Sigmoid colon (tissue), 7 donors: ENCODE measurements around the gene LRP8. TPM values are rescaled to one million over a fixed set of nuclear protein-coding genes. Genes with fewer than 3 reads are reported as not detected.

Experiments
- DNase-seq: peaks from one replicate; pipeline ENCODE4 v3.0.0-alpha.2; 2019
- H3K27ac ChIP-seq, 4 donors: fragments of 200-600 bp; sonication (generic); one replicate each; pipeline ENCODE4 v1.5.1; 2016 to 2019; ENCODE audit warnings: mild to moderate bottlenecking in 1 of 4
- H3K27me3 ChIP-seq, 3 donors: fragments of 200-600 bp; sonication (generic); one replicate each; pipeline ENCODE4 v1.5.1; 2019; ENCODE audit warnings: mild to moderate bottlenecking in 1 of 3
- H3K36me3 ChIP-seq, 4 donors: fragments of 200-600 bp; sonication (generic); one replicate each; pipeline ENCODE4 v1.5.1; 2016 to 2019
- H3K4me1 ChIP-seq, 4 donors: fragments of 200-600 bp; sonication (generic); one replicate each; pipeline ENCODE4 v1.5.1; 2017 to 2019
- H3K4me3 ChIP-seq, 4 donors: fragments of 200-600 bp; sonication (generic); one replicate each; pipeline ENCODE4 v1.5.1; 2017 to 2019; ENCODE audit warnings: mild to moderate bottlenecking in 2 of 4, moderate library complexity in 1 of 4
- H3K9me3 ChIP-seq, 4 donors: fragments of 200-600 bp in 3 of 4; sonication (generic) in 3 of 4; one replicate each; pipeline versions ENCODE4 v1.5.1 to v1.6.1; 2013 to 2019
- CTCF ChIP-seq, 4 experiments: fragments of 450-650 bp in 3 of 4; fragments of 200-600 bp in 1 of 4; IDR thresholded peaks; one replicate each; pipeline ENCODE4 v1.5.1; 2016 to 2019; ENCODE audit warnings: antibody characterized with exemption in 4 of 4, mild to moderate bottlenecking in 3 of 4, moderate library complexity in 2 of 4
- EP300 ChIP-seq, 4 donors: sonication (generic); formaldehyde crosslinking; IDR thresholded peaks; one replicate each; pipeline ENCODE4 v1.6.1; 2017; ENCODE audit warnings: antibody characterized with exemption in 4 of 4
- POLR2A ChIP-seq, 2 donors: fragments of 450-650 bp; IDR thresholded peaks; one replicate each; pipeline ENCODE4 v1.6.1; 2016; ENCODE audit warnings: antibody characterized with exemption in 2 of 2, mild to moderate bottlenecking in 2 of 2, moderate library complexity in 2 of 2
- POLR2AphosphoS5 ChIP-seq, 4 donors: sonication (generic); formaldehyde crosslinking; IDR thresholded peaks; one replicate each; pipeline ENCODE4 v1.6.1; 2017; ENCODE audit warnings: antibody characterized with exemption in 4 of 4
- WGBS, 2 donors: extraction: QIAGEN DNeasy Blood & Tissue Kit; methylation state at CpG; one replicate each; pipeline ENCODE4 v1.1.7; 2013; 5-methylcytosine and 5-hydroxymethylcytosine counted together
- intact Hi-C: fragments of 100-400 bp; cut with DNase I; formaldehyde crosslinking; loops from one replicate; pipeline ENCODE4 v1.15.1; 2023
- polyA plus RNA-seq, 3 donors: library from polyadenylated mRNA; stranded (reverse); fragments of 200-250 nt; gene quantifications; one replicate each; pipeline ENCODE4 v1.2.3, GENCODE V29; 2013
- total RNA-seq, 4 donors: library from RNA; depleted of rRNA; stranded (reverse); fragments of >200 nt; gene quantifications; one replicate each; pipeline ENCODE4 v1.1.0, GENCODE V29; 2016
- donor health status: healthy with polysubstance abuse.
- donor health status: Bipolar disorder and iron deficiency.
- donor health status: healthy.

LRP8 gene
- total and polyA plus RNA-seq, 7 donors = 0.69 to 7.8 (median 1.2) TPM

- 81 to 82% methylated on average over 8 of the region's 8 CpGs for WGBS, 2 donors
- no peak overlapping the region for H3K4me3 ChIP-seq
Observed at GRCh38 chr1:53339736-53340635, 12.1 kb upstream of the LRP8 start.

GRCh38 chr1:53338423-53338822 lies 10.6 kb upstream of the LRP8 start:
- intact Hi-C loops = no loop called here
- no peaks in the 10 kb centered on the region for H3K9me3 ChIP-seq
- WGBS, 2 donors = 89 to 95% methylated on average over 1 of the region's 1 CpG

More at GRCh38 chr1:53339736-53340635, 12.1 kb upstream of the LRP8 start:
- H3K27me3 ChIP-seq = no peaks in the 10 kb centered on the region
- H3K9me3 ChIP-seq = no peaks in the 10 kb centered on the region
- H3K27ac ChIP-seq = no peak overlapping the region
- H3K36me3 ChIP-seq = no peaks in the 10 kb centered on the region
- no peaks in the 10 kb centered on the region for H3K4me1 ChIP-seq
- no peak for DNase-seq
- TF ChIP-seq CTCF (IDR thresholded peaks at IDR 0.05) = no peak
- TF ChIP-seq POLR2AphosphoS5 (IDR thresholded peaks at IDR 0.05) = no peak
- TF ChIP-seq EP300 (IDR thresholded peaks at IDR 0.05) = no peak
- TF ChIP-seq POLR2A (IDR thresholded peaks at IDR 0.05) = no peak
- intact Hi-C loops = no loop called here

GRCh38 chr1:53337499-53337898 lies 9.6 kb upstream of the LRP8 start:
- intact Hi-C loops = no loop called here
- H3K27ac ChIP-seq = no peak overlapping the region
- H3K4me1 ChIP-seq = no peaks in the 10 kb centered on the region
- no peak for TF ChIP-seq CTCF (IDR thresholded peaks at IDR 0.05)
- no peak for TF ChIP-seq POLR2AphosphoS5 (IDR thresholded peaks at IDR 0.05)
- no peak for TF ChIP-seq POLR2A (IDR thresholded peaks at IDR 0.05)
- TF ChIP-seq EP300 (IDR thresholded peaks at IDR 0.05) = no peak
- WGBS, 2 donors = 94 to 95% methylated on average over 5 of the region's 5 CpGs
- no peaks in the 10 kb centered on the region for H3K27me3 ChIP-seq
- H3K36me3 ChIP-seq = no peaks in the 10 kb centered on the region
- H3K4me3 ChIP-seq = no peak overlapping the region
- H3K9me3 ChIP-seq = no peaks in the 10 kb centered on the region
- DNase-seq = no peak

More at GRCh38 chr1:53338423-53338822, 10.6 kb upstream of the LRP8 start:
- Histone ChIP-seq H3K4me3 (no peak overlapping the region), H3K27me3 (no peaks in the 10 kb centered on the region), H3K4me1 (no peaks in the 10 kb centered on the region), H3K36me3 (no peaks in the 10 kb centered on the region), H3K27ac (no peak overlapping the region)
- no peak for DNase-seq
- TF ChIP-seq CTCF (IDR thresholded peaks at IDR 0.05) = no peak
- no peak for TF ChIP-seq POLR2A (IDR thresholded peaks at IDR 0.05)
- TF ChIP-seq EP300 (IDR thresholded peaks at IDR 0.05) = no peak
- TF ChIP-seq POLR2AphosphoS5 (IDR thresholded peaks at IDR 0.05) = no peak

GRCh38 chr1:53336146-53336545 lies 8.3 kb upstream of the LRP8 start:
- H3K9me3 ChIP-seq = no peaks in the 10 kb centered on the region
- intact Hi-C loops = no loop called here
- 81 to 87% methylated on average over 12 of the region's 12 CpGs for WGBS, 2 donors
- H3K36me3 ChIP-seq = no peaks in the 10 kb centered on the region
- peak; percentile 4 for DNase-seq
- H3K4me3 ChIP-seq = no peak overlapping the region
- H3K27me3 ChIP-seq = no peaks in the 10 kb centered on the region
- TF ChIP-seq CTCF (IDR thresholded peaks at IDR 0.05) (no peak), POLR2AphosphoS5 (IDR thresholded peaks at IDR 0.05) (no peak), POLR2A (IDR thresholded peaks at IDR 0.05) (no peak), EP300 (IDR thresholded peaks at IDR 0.05) (no peak)
- H3K27ac ChIP-seq = no peak overlapping the region
- no peaks in the 10 kb centered on the region for H3K4me1 ChIP-seq
